ENCODE results near the gene NAV2. TPM values are rescaled to one million over a fixed set of nuclear protein-coding genes. Genes with fewer than 3 reads are reported as not detected.
A peak's percentile ranks its signal among the peaks of the same experiment; 100 is the strongest.

NAV2 gene
- total RNA-seq, 1 experiment from 2014 or later: 46.3 TPM

GRCh38 chr11:20161923-20162744, 449.5 kb downstream of the NAV2 start:
- H3K27me3 Mint-ChIP-seq (ENCODE audit: low read depth): peaks cover 100% of the 10 kb centered on the region
- peak overlapping the region; percentile 62 to 91 for H3K4me3 Mint-ChIP-seq
- Histone ChIP-seq H3K14ac (ENCODE audit: insufficient read depth, low read length) (no peak overlapping the region), H3K4me1 (ENCODE audit: insufficient read depth, low read length) (peaks cover 4% of the 10 kb centered on the region; the same call in 1 of the 2 replicates), H3K4me2 (ENCODE audit: insufficient read depth, insufficient read length, low read length) (peak overlapping the region; percentile 57), H3K9me3 (ENCODE audit: control insufficient read depth, low read depth, low read length) (no peaks in the 10 kb centered on the region), H3K27me3 (ENCODE audit: insufficient read depth, low read length) (peaks cover 94% of the 10 kb centered on the region), H3K23ac (ENCODE audit: insufficient read length, low read depth, low read length) (no peak overlapping the region), H2AK5ac (ENCODE audit: insufficient read length, low read length) (no peak overlapping the region), H4K20me1 (ENCODE audit: control insufficient read depth, insufficient read depth, insufficient read length) (peaks cover 6% of the 10 kb centered on the region), H3K23me2 (ENCODE audit: insufficient read length, low read depth, low read length, poor library complexity, severe bottlenecking) (peaks cover 8% of the 10 kb centered on the region), H3K4ac (ENCODE audit: low read depth, low read length) (no peak overlapping the region), H2AFZ (ENCODE audit: low read length) (no peak overlapping the region), H3K9ac (ENCODE audit: extremely low read depth, insufficient read length, low read length) (no peak overlapping the region), H4K5ac (ENCODE audit: insufficient read length, low read depth, low read length) (no peak overlapping the region), H4K91ac (ENCODE audit: insufficient read length, low read depth, low read length) (no peak overlapping the region), H2BK15ac (ENCODE audit: low read depth, low read length) (no peak overlapping the region), H3K79me2 (ENCODE audit: insufficient read depth, low read length) (no peaks in the 10 kb centered on the region), H2BK120ac (ENCODE audit: low read depth, low read length, poor library complexity, severe bottlenecking) (no peak overlapping the region), H2BK12ac (ENCODE audit: insufficient read length, low read depth, low read length) (no peak overlapping the region), H3K56ac (ENCODE audit: insufficient read length, low read depth, low read length) (no peak overlapping the region), H4K8ac (replicated peaks; ENCODE audit: insufficient read length, low read depth, low read length) (no peak overlapping the region), H2BK20ac (ENCODE audit: low read depth, low read length, poor library complexity, severe bottlenecking) (no peak overlapping the region), H3T11ph (ENCODE audit: low read length) (no peak overlapping the region), H3K27ac (ENCODE audit: insufficient read length, low read depth, low read length) (no peak overlapping the region), H2BK5ac (ENCODE audit: insufficient read length, low read length) (no peak overlapping the region), H3K79me1 (ENCODE audit: insufficient read depth, low read depth, low read length, poor library complexity, severe bottlenecking) (no peaks in the 10 kb centered on the region), H3K18ac (ENCODE audit: insufficient read length, low read depth, low read length) (no peak overlapping the region)
- no peak overlapping the region for H3K27ac Mint-ChIP-seq
- peak; percentile 45 for DNase-seq
- WGBS (ENCODE audit: extremely low coverage, insufficient read length, low lambda C conversion rate): no CpG with 5 or more reads among the region's 24 CpGs
- TF ChIP-seq CTCF (conservative IDR thresholded peaks at IDR 0.05): no peak
- peaks cover 70 to 88% of the 10 kb centered on the region in 2 experiments for H3K4me1 Mint-ChIP-seq
- no peaks in the 10 kb centered on the region; a peak in 2 of 7 replicates for H3K36me3 Mint-ChIP-seq (ENCODE audit: insufficient read depth in 1 of 3, low read depth in 3 of 3)
- H3K9me3 Mint-ChIP-seq: peaks cover 0 to 4% of the 10 kb centered on the region in 2 experiments; a peak in 1 of 5 replicates
